HepG2 (cell line): Measurements from ENCODE around the gene LITAFD. TPM values are rescaled to one million over a fixed set of nuclear protein-coding genes. Genes with fewer than 3 reads are reported as not detected.

ENCODE experiments used
- ADNP ChIP-seq: sonication (generic); formaldehyde crosslinking; IDR thresholded peaks from 2 replicates; pipeline ENCODE4 v1.4.0; 2020; ENCODE audit warnings: missing genetic modification reagents
- ATAD3A ChIP-seq: sonication (generic); formaldehyde crosslinking; IDR thresholded peaks from 2 replicates; pipeline ENCODE4 v1.4.0; 2020; ENCODE audit warnings: missing genetic modification reagents
- ATRX ChIP-seq: sonication (generic); formaldehyde crosslinking; IDR thresholded peaks from 2 replicates; pipeline ENCODE4 v1.4.0; 2020; ENCODE audit warnings: missing genetic modification reagents, borderline replicate concordance
- BHLHE40 ChIP-seq: IDR thresholded peaks from 2 replicates; pipeline ENCODE4 v1.6.1; 2011; ENCODE audit warnings: low read length, improper control_type of control experiment
- ESRRA ChIP-seq: sonication (generic); formaldehyde crosslinking; IDR thresholded peaks from 2 replicates; pipeline ENCODE4 v1.5.1; 2020; ENCODE audit warnings: mild to moderate bottlenecking, low read depth, missing genetic modification reagents
- HCFC1 ChIP-seq: fragments of 150-350 bp; IDR thresholded peaks from 2 replicates; pipeline ENCODE4 v1.6.1; 2014; ENCODE audit warnings: low read depth, low read length
- HNRNPH1 ChIP-seq: fragments of 200-400 bp; formaldehyde crosslinking; optimal IDR thresholded peaks from 2 replicates; pipeline ENCODE3; 2017; ENCODE audit warnings: mild to moderate bottlenecking, low read depth, low read length
- ISX ChIP-seq: sonication (generic); formaldehyde crosslinking; conservative IDR thresholded peaks from 2 replicates; pipeline ENCODE4 v1.5.0; 2020; ENCODE audit warnings: missing genetic modification reagents
- KMT2A ChIP-seq: sonication (generic); formaldehyde crosslinking; IDR thresholded peaks from 2 replicates; pipeline ENCODE4 v1.4.0; 2020; ENCODE audit warnings: missing genetic modification reagents
- MLX ChIP-seq: IDR thresholded peaks from 2 replicates; pipeline ENCODE4 v1.6.1; 2016
- NFE2L1 ChIP-seq: sonication (generic); formaldehyde crosslinking; IDR thresholded peaks from 2 replicates; pipeline ENCODE4 v1.4.0; 2020; ENCODE audit warnings: missing genetic modification reagents, mild to moderate bottlenecking, borderline replicate concordance
- PAF1 ChIP-seq: IDR thresholded peaks from 2 replicates; pipeline ENCODE4 v1.6.1; 2016; ENCODE audit warnings: missing genetic modification reagents, missing compliant biosample characterization
- PREB ChIP-seq: sonication (generic); formaldehyde crosslinking; IDR thresholded peaks from 2 replicates; pipeline ENCODE4 v1.4.0; 2020; ENCODE audit warnings: missing genetic modification reagents
- SCMH1 ChIP-seq: sonication (generic); formaldehyde crosslinking; IDR thresholded peaks from 2 replicates; pipeline ENCODE4 v1.9.0; 2021; ENCODE audit warnings: missing genetic modification reagents, mild to moderate bottlenecking, borderline replicate concordance
- SRSF1 ChIP-seq: fragments of 200-400 bp; formaldehyde crosslinking; optimal IDR thresholded peaks from 2 replicates; pipeline ENCODE3; 2017; ENCODE audit warnings: mild to moderate bottlenecking, low read depth, low read length, moderate library complexity
- TARDBP ChIP-seq: sonication (generic); formaldehyde crosslinking; IDR thresholded peaks from 2 replicates; pipeline ENCODE4 v1.8.0; 2022; ENCODE audit warnings: mild to moderate bottlenecking, missing genetic modification reagents
- ZBTB39 ChIP-seq: sonication (generic); formaldehyde crosslinking; IDR thresholded peaks from 2 replicates; pipeline ENCODE4 v1.5.0; 2020; ENCODE audit warnings: missing genetic modification reagents
- ZNF17 ChIP-seq: sonication (generic); formaldehyde crosslinking; IDR thresholded peaks from 2 replicates; pipeline ENCODE4 v1.5.0; 2020; ENCODE audit warnings: mild to moderate bottlenecking, missing genetic modification reagents
- ZNF362 ChIP-seq: sonication (generic); formaldehyde crosslinking; IDR thresholded peaks from 2 replicates; pipeline ENCODE4 v1.4.0; 2020; ENCODE audit warnings: missing genetic modification reagents, mild to moderate bottlenecking, borderline replicate concordance
- ZNF576 ChIP-seq: sonication (generic); formaldehyde crosslinking; IDR thresholded peaks from 2 replicates; pipeline ENCODE4 v1.4.0; 2020; ENCODE audit warnings: mild to moderate bottlenecking, missing genetic modification reagents
- ZNF580 ChIP-seq: IDR thresholded peaks from 2 replicates; pipeline ENCODE4 v1.6.1; 2016; ENCODE audit warnings: low read depth, borderline replicate concordance
- ZNF607 ChIP-seq: sonication (generic); formaldehyde crosslinking; IDR thresholded peaks from 2 replicates; pipeline ENCODE4 v1.5.1; 2020; ENCODE audit warnings: missing genetic modification reagents, mild to moderate bottlenecking, borderline replicate concordance
- ZNF652 ChIP-seq: IDR thresholded peaks from 2 replicates; pipeline ENCODE4 v1.6.1; 2016; ENCODE audit warnings: low read depth, borderline replicate concordance
- ZNF7 ChIP-seq: IDR thresholded peaks from 2 replicates; pipeline ENCODE4 v1.6.1; 2016; ENCODE audit warnings: missing biosample characterization, missing genetic modification reagents
- polyA plus RNA-seq, 8 experiments: library from polyadenylated mRNA; depleted of rRNA in 3 of 8; stranded (reverse) in 7 of 8; unstranded in 1 of 8; fragments of >200 nt; fragmentation: Illumina TruSeq in 4 of 8; extraction: Trizol in 4 of 8; gene quantifications; 2 replicates each; pipeline versions ENCODE4 v1.2.1 to v1.2.3, GENCODE V29; 2011 to 2016; ENCODE audit warnings: low read depth in 4 of 8, missing spikeins in 1 of 8, mixed read lengths in 1 of 8; ENCODE audit not compliant: insufficient read depth in 1 of 8
- total RNA-seq, 5 experiments: library from RNA; depleted of rRNA; stranded (reverse); fragments of >200 nt; fragmentation: Illumina TruSeq; extraction: Trizol; gene quantifications; 2 replicates each; pipeline ENCODE4 v1.2.3, GENCODE V29; 2016; ENCODE audit warnings: low read depth in 1 of 5

The LITAFD gene
- total and polyA plus RNA-seq, 2 of the 13 experiments (the other 11 are each of a cell fraction or from before 2014, with no cell fraction given) = not detected

- TF ChIP-seq ZNF362 (CRISPR knock-in tag) (no peak), ESRRA (CRISPR knock-in tag) (no peak), ZNF576 (no peak), ISX (CRISPR knock-in tag) (no peak), ATRX (CRISPR knock-in tag) (no peak), PREB (CRISPR knock-in tag) (no peak), ATAD3A (CRISPR knock-in tag) (0 out of 2 replicates have a peak, but pooled peaks have one; percentile 16), ZNF652 (CRISPR knock-in tag) (no peak), ZNF607 (CRISPR knock-in tag) (0 out of 2 replicates have a peak, but pooled peaks have one; percentile 29), HNRNPH1 (no peak), MLX (CRISPR knock-in tag) (no peak), TARDBP (0 out of 2 replicates have a peak, but pooled peaks have one; percentile 11), SCMH1 (no peak), BHLHE40 (no peak), SRSF1 (no peak), NFE2L1 (CRISPR knock-in tag) (0 out of 2 replicates have a peak, but pooled peaks have one; percentile 12), ZNF580 (no peak), ZNF17 (CRISPR knock-in tag) (no peak), KMT2A (CRISPR knock-in tag) (0 out of 2 replicates have a peak, but pooled peaks have one; percentile 19), PAF1 (CRISPR knock-in tag) (no peak; the same call in 1 of the 2 replicates), ZNF7 (CRISPR knock-in tag) (no peak), HCFC1 (no peak; the same call in 1 of the 2 replicates), ADNP (CRISPR knock-in tag) (0 out of 2 replicates have a peak, but pooled peaks have one; percentile 25), ZBTB39 (CRISPR knock-in tag) (no peak)
These were observed 22.9 kb upstream of the LITAFD start (continued) for GRCh38 chr16:8858994-8859912.
